RWPE2 (cell line): Measurements from ENCODE around the gene DNAL4.

Experiments
- ATAC-seq: fragments of 200-7000 bp; cut with Tn5 transposase; 3 replicates; pipeline ENCODE4 v1.9.1; 2021; ENCODE audit warnings: low read depth
- DNase-seq: peaks from one replicate; pipeline ENCODE4 v3.0.0-alpha.2; 2020; ENCODE audit warnings: low spot score
- H3K27ac ChIP-seq: fragments of 450-650 bp; 2 replicates; pipeline ENCODE4 v1.5.1; 2017; ENCODE audit warnings: mild to moderate bottlenecking; ENCODE audit not compliant: poor library complexity, severe bottlenecking
- H3K27me3 ChIP-seq: fragments of 250-450 bp; sonication (Bioruptor Pico); 2 replicates; pipeline ENCODE4 v1.5.1; 2021; ENCODE audit warnings: mild to moderate bottlenecking, moderate library complexity; ENCODE audit not compliant: insufficient read depth, poor library complexity, severe bottlenecking
- H3K36me3 ChIP-seq: fragments of 250-450 bp; sonication (Bioruptor Pico); 2 replicates; pipeline ENCODE4 v1.5.1; 2020; ENCODE audit warnings: low read depth, mild to moderate bottlenecking, moderate library complexity
- H3K4me1 ChIP-seq: fragments of 250-450 bp; sonication (Bioruptor Pico); 2 replicates; pipeline ENCODE4 v1.5.1; 2021; ENCODE audit warnings: mild to moderate bottlenecking, moderate library complexity; ENCODE audit not compliant: insufficient read depth, poor library complexity, severe bottlenecking
- H3K4me3 ChIP-seq: fragments of 250-450 bp; sonication (Bioruptor Pico); 2 replicates; pipeline ENCODE4 v1.5.1; 2021; ENCODE audit warnings: mild to moderate bottlenecking, moderate library complexity; ENCODE audit not compliant: severe bottlenecking
- H3K9me3 ChIP-seq: fragments of 250-450 bp; sonication (Bioruptor Pico); 2 replicates; pipeline ENCODE4 v1.5.1; 2021; ENCODE audit warnings: mild to moderate bottlenecking, moderate library complexity; ENCODE audit not compliant: severe bottlenecking
- TF ChIP-seq, protein P1 (sequence below): fragments of 450-650 bp; IDR thresholded peaks from one replicate; pipeline ENCODE4 v1.5.1; 2017; ENCODE audit warnings: mild to moderate bottlenecking, moderate library complexity; ENCODE audit not compliant: poor library complexity, severe bottlenecking

Gene DNAL4

DNA sequence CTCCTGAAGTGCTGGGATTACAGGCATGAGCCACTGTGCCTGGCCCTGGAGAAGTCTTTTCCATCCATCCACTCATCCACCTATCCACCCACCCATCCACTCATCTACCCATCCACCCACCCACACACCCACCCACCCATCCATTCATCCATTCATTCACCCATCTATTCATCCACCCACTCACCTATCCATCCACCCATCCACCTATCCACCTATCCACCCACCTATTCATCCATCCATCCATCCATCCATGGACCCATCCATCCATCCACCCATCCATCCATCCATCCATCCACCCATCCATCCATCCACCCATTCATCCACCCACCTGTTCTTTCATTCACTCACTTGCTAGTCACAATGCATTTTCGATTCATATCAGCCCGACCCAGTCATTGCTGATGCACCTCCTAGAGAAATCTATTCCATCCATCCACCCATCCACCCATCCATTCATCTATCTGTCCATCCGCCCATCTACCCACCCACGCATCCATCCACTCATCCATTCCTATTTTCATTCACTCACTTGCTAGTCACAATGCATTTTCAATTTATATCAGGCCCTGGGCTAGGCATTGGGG is 20.5 kb downstream of the DNAL4 start:
- DNase-seq (no peak), ATAC-seq (no peak)
- TF ChIP-seq, protein P1, sequence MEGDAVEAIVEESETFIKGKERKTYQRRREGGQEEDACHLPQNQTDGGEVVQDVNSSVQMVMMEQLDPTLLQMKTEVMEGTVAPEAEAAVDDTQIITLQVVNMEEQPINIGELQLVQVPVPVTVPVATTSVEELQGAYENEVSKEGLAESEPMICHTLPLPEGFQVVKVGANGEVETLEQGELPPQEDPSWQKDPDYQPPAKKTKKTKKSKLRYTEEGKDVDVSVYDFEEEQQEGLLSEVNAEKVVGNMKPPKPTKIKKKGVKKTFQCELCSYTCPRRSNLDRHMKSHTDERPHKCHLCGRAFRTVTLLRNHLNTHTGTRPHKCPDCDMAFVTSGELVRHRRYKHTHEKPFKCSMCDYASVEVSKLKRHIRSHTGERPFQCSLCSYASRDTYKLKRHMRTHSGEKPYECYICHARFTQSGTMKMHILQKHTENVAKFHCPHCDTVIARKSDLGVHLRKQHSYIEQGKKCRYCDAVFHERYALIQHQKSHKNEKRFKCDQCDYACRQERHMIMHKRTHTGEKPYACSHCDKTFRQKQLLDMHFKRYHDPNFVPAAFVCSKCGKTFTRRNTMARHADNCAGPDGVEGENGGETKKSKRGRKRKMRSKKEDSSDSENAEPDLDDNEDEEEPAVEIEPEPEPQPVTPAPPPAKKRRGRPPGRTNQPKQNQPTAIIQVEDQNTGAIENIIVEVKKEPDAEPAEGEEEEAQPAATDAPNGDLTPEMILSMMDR: no peak
- Histone ChIP-seq H3K27ac (no peak overlapping the region), H3K9me3 (no peaks in the 10 kb centered on the region), H3K36me3 (no peaks in the 10 kb centered on the region), H3K4me1 (no peaks in the 10 kb centered on the region), H3K4me3 (no peak overlapping the region), H3K27me3 (no peaks in the 10 kb centered on the region)

DNA sequence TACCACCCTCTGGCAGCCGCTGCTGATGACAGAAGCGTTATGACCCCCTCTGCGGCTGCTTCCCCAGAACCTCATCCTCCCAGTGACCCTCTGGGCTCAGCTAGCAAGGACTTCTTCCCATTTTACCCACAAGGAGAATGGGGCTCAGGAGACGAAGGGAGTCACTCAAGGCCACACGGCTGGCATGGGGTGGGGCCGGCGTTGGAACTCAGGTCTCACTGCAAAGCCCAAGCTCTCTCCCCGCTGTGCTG is 21.4 kb downstream of the DNAL4 start:
- H3K27me3 ChIP-seq: no peaks in the 10 kb centered on the region
- DNase-seq: no peak
- ATAC-seq: no peak
- TF ChIP-seq, protein P1: no peak
- no peaks in the 10 kb centered on the region for H3K36me3 ChIP-seq
- no peak overlapping the region for H3K4me3 ChIP-seq
- no peak overlapping the region for H3K27ac ChIP-seq
- H3K9me3 ChIP-seq: no peaks in the 10 kb centered on the region
- H3K4me1 ChIP-seq: no peaks in the 10 kb centered on the region

DNA sequence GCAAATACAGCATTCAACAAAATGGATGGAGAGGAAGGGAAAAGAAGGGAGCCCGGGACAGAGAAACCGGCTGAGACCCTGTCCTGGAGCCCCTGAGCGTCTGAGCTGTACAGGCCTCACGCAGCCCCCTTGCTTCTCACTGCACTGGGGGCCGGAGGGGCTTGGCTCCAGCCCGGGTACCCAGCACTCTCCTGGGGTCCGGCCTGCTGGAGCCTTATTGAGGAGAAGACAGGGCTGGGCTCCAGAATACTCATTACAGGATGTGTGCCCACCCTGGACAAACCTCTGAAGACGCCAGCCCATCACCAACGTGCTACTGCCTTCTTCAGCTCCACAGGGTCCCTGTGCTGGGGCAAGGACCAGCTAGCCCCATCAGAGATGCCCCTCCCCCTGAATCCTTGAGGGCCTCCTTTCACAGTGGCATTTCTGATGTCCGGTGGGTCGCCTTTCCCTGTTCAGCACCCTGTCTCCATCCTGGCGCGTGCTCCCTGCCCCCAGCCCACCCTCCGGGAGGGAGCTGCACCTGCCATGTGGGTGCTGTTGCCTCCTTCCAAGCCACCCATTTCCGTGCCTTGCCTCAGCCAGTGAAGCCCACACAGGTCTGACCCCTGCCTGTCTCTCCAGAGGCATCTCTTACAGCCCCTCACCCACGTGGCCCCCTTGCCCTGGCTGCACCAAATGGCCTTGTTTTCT is 23.5 kb downstream of the DNAL4 start:
- no peak for DNase-seq
- TF ChIP-seq, protein P1: no peak
- Histone ChIP-seq H3K36me3 (no peaks in the 10 kb centered on the region), H3K27ac (no peak overlapping the region), H3K9me3 (no peaks in the 10 kb centered on the region), H3K4me1 (no peaks in the 10 kb centered on the region), H3K4me3 (no peak overlapping the region), H3K27me3 (no peaks in the 10 kb centered on the region)
- ATAC-seq: no peak

DNA sequence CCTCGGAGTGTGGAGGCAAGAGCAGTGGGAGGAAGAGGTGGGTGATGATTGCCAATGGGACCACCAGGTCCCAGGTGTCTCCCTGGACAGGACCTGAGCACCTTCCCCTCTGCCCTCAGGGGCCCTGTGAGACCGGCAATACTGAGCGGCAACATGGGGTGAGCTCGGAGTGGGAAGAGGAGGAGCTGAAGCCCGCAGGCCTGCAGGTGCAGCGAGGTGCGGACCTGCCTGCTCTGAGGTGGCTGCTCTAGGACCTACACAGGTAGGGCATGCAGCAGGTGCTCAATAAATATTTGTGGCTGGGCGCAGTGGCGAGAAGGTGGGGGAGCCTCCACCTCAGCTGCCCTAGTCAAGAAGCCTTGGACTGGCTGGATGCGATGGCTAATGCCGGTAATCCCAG is 25.9 kb downstream of the DNAL4 start:
- H3K27me3 ChIP-seq: no peaks in the 10 kb centered on the region
- H3K9me3 ChIP-seq: no peaks in the 10 kb centered on the region
- peaks cover 11% of the 10 kb centered on the region for H3K4me1 ChIP-seq
- ATAC-seq (no peak), DNase-seq (no peak)
- TF ChIP-seq, protein P1: no peak
- no peak overlapping the region for H3K4me3 ChIP-seq
- H3K36me3 ChIP-seq: no peaks in the 10 kb centered on the region
- no peak overlapping the region for H3K27ac ChIP-seq

DNA sequence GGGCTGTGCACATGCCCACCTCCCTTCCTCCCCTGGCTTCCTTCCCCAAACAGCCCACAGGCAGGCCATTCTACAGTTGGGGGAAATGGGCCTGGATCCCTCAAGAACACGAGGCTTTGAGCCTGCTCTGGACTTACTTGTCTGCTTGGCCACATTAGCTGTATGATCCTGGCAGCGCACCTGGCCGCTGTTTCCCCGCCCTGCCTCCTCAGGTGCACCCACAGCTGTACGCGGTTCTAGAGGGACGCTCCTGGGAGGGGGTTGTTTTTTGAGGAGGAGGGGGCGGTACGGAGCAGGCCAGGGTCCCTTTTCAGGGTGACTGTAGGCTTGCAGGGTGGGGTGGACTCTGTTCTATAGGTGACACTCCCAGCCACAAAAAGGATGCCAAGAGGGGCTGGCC is 26.6 kb downstream of the DNAL4 start:
- H3K9me3 ChIP-seq: no peaks in the 10 kb centered on the region
- no peak overlapping the region for H3K4me3 ChIP-seq
- DNase-seq: no peak
- no peaks in the 10 kb centered on the region for H3K36me3 ChIP-seq
- peaks cover 11% of the 10 kb centered on the region for H3K4me1 ChIP-seq
- no peak overlapping the region for H3K27ac ChIP-seq
- H3K27me3 ChIP-seq: no peaks in the 10 kb centered on the region
- no peak for ATAC-seq
- TF ChIP-seq, protein P1: no peak
